H9 (cell line): ENCODE results near the gene MYO18B. TPM values are rescaled to one million over a fixed set of nuclear protein-coding genes. Genes with fewer than 3 reads are reported as not detected.
A peak's percentile ranks its signal among the peaks of the same experiment; 100 is the strongest.

Experiments used
- DNase-seq: peaks from one replicate; pipeline ENCODE4 v3.0.0-alpha.2; 2017
- H2AFZ ChIP-seq: one replicate; pipeline ENCODE4 v1.6.1; 2013; ENCODE audit warnings: mild to moderate bottlenecking, low read length, control low read depth, moderate library complexity
- H2AK5ac ChIP-seq: 2 replicates; pipeline ENCODE4 v1.6.1; 2013; ENCODE audit warnings: low read length, control low read depth, mixed read lengths; ENCODE audit not compliant: insufficient read length
- H2BK120ac ChIP-seq: one replicate; pipeline ENCODE4 v1.6.1; 2013; ENCODE audit warnings: low read depth, mild to moderate bottlenecking, low read length, control low read depth, inconsistent platforms; ENCODE audit not compliant: poor library complexity, severe bottlenecking
- H2BK12ac ChIP-seq: 2 replicates; pipeline ENCODE4 v1.6.1; 2013; ENCODE audit warnings: low read length, control low read depth, mixed read lengths, low read depth; ENCODE audit not compliant: insufficient read length
- H2BK15ac ChIP-seq: 2 replicates; pipeline ENCODE4 v1.6.1; 2013; ENCODE audit warnings: low read depth, low read length, control low read depth
- H2BK20ac ChIP-seq: one replicate; pipeline ENCODE4 v1.6.1; 2013; ENCODE audit warnings: low read depth, mild to moderate bottlenecking, low read length, control low read depth, inconsistent platforms; ENCODE audit not compliant: poor library complexity, severe bottlenecking
- H2BK5ac ChIP-seq: 2 replicates; pipeline ENCODE4 v1.6.1; 2013; ENCODE audit warnings: low read length, control low read depth, mixed read lengths; ENCODE audit not compliant: insufficient read length
- H3K14ac ChIP-seq: 2 replicates; pipeline ENCODE4 v1.6.1; 2013; ENCODE audit warnings: low read length, control low read depth; ENCODE audit not compliant: insufficient read depth
- H3K18ac ChIP-seq: 2 replicates; pipeline ENCODE4 v1.6.1; 2013; ENCODE audit warnings: low read depth, mild to moderate bottlenecking, mixed read lengths, low read length, control low read depth; ENCODE audit not compliant: insufficient read length
- H3K23ac ChIP-seq: 2 replicates; pipeline ENCODE4 v1.6.1; 2013; ENCODE audit warnings: low read length, control low read depth, mixed read lengths, low read depth; ENCODE audit not compliant: insufficient read length
- H3K23me2 ChIP-seq: 2 replicates; pipeline ENCODE4 v1.6.1; 2013; ENCODE audit warnings: low read depth, mild to moderate bottlenecking, mixed read lengths, low read length, control low read depth; ENCODE audit not compliant: insufficient read length, poor library complexity, severe bottlenecking
- H3K27ac ChIP-seq: 2 replicates; pipeline ENCODE4 v1.5.1; 2013; ENCODE audit warnings: low read length, control low read depth, mixed read lengths, low read depth; ENCODE audit not compliant: insufficient read length
- H3K27me3 ChIP-seq: 2 replicates; pipeline ENCODE4 v1.6.1; 2013; ENCODE audit warnings: low read length, control low read depth, inconsistent platforms; ENCODE audit not compliant: insufficient read depth
- H3K4ac ChIP-seq: 2 replicates; pipeline ENCODE4 v1.6.1; 2013; ENCODE audit warnings: low read depth, mild to moderate bottlenecking, control low read depth, inconsistent platforms, low read length, moderate library complexity
- H3K4me1 ChIP-seq: 2 replicates; pipeline ENCODE4 v1.6.1; 2013; ENCODE audit warnings: low read length, control low read depth, inconsistent platforms; ENCODE audit not compliant: insufficient read depth
- H3K4me2 ChIP-seq: 2 replicates; pipeline ENCODE4 v1.6.1; 2013; ENCODE audit warnings: low read length, control low read depth, mixed read lengths; ENCODE audit not compliant: insufficient read length, insufficient read depth
- H3K56ac ChIP-seq: 2 replicates; pipeline ENCODE4 v1.6.1; 2013; ENCODE audit warnings: low read depth, mild to moderate bottlenecking, mixed read lengths, low read length, control low read depth; ENCODE audit not compliant: insufficient read length
- H3K79me1 ChIP-seq: 2 replicates; pipeline ENCODE4 v1.6.1; 2013; ENCODE audit warnings: low read depth, mild to moderate bottlenecking, moderate library complexity, low read length, control low read depth, inconsistent platforms; ENCODE audit not compliant: insufficient read depth, poor library complexity, severe bottlenecking
- H3K79me2 ChIP-seq: 2 replicates; pipeline ENCODE4 v1.6.1; 2013; ENCODE audit warnings: low read length, control low read depth, inconsistent platforms; ENCODE audit not compliant: insufficient read depth
- H3K9ac ChIP-seq: 2 replicates; pipeline ENCODE4 v1.6.1; 2013; ENCODE audit warnings: low read length, control low read depth, mixed read lengths; ENCODE audit not compliant: insufficient read length; ENCODE audit errors: extremely low read depth
- H3K9me3 ChIP-seq: one replicate; pipeline ENCODE4 v1.6.1; 2013; ENCODE audit warnings: low read depth, low read length, inconsistent platforms; ENCODE audit not compliant: control insufficient read depth
- H3T11ph ChIP-seq: one replicate; pipeline ENCODE4 v1.6.1; 2013; ENCODE audit warnings: mild to moderate bottlenecking, low read length, control low read depth, inconsistent platforms
- H4K20me1 ChIP-seq: one replicate; pipeline ENCODE4 v1.6.1; 2013; ENCODE audit not compliant: control insufficient read depth, insufficient read length, insufficient read depth
- H4K5ac ChIP-seq: 2 replicates; pipeline ENCODE4 v1.6.1; 2013; ENCODE audit warnings: low read depth, mild to moderate bottlenecking, mixed read lengths, low read length, control low read depth; ENCODE audit not compliant: insufficient read length
- H4K8ac ChIP-seq: replicated peaks from 2 replicates; pipeline ENCODE4 v1.6.1; 2013; ENCODE audit warnings: low read length, control low read depth, mixed read lengths, low read depth; ENCODE audit not compliant: insufficient read length
- H4K91ac ChIP-seq: 2 replicates; pipeline ENCODE4 v1.6.1; 2013; ENCODE audit warnings: low read depth, mild to moderate bottlenecking, moderate library complexity, mixed read lengths, low read length, control low read depth; ENCODE audit not compliant: insufficient read length
- H3K27ac Mint-ChIP-seq, 3 experiments: 2 replicates in 2 of 3; 3 replicates in 1 of 3; pipeline ENCODE4 v1.8.0; 2020 to 2021; ENCODE audit warnings: mixed read lengths in 3 of 3, mild to moderate bottlenecking in 1 of 3, moderate library complexity in 1 of 3
- H3K27me3 Mint-ChIP-seq: 2 replicates; pipeline ENCODE4 v1.8.0; 2021; ENCODE audit warnings: low read depth, mild to moderate bottlenecking, moderate library complexity, mixed read lengths
- H3K36me3 Mint-ChIP-seq, 3 experiments: 2 replicates in 2 of 3; 3 replicates in 1 of 3; pipeline ENCODE4 v1.8.0; 2020 to 2021; ENCODE audit warnings: low read depth in 3 of 3, mixed read lengths in 3 of 3; ENCODE audit not compliant: insufficient read depth in 1 of 3
- H3K4me1 Mint-ChIP-seq, 2 experiments: 2 replicates each; pipeline ENCODE4 v1.8.0; 2020; ENCODE audit warnings: mixed read lengths in 2 of 2
- H3K4me3 Mint-ChIP-seq, 2 experiments: 2 replicates in 1 of 2; 3 replicates in 1 of 2; pipeline ENCODE4 v1.8.0; 2020 to 2021; ENCODE audit warnings: mild to moderate bottlenecking in 2 of 2, mixed read lengths in 2 of 2, moderate library complexity in 1 of 2
- H3K9me3 Mint-ChIP-seq, 2 experiments: 2 replicates in 1 of 2; 3 replicates in 1 of 2; pipeline ENCODE4 v1.8.0; 2020; ENCODE audit warnings: mild to moderate bottlenecking in 2 of 2, mixed read lengths in 2 of 2, moderate library complexity in 1 of 2
- CTCF ChIP-seq: fragments of 200-600 bp; sonication (generic); conservative IDR thresholded peaks from 3 replicates; pipeline ENCODE4 v1.8.0; 2021; ENCODE audit warnings: antibody characterized with exemption, mild to moderate bottlenecking
- WGBS: extraction: QIAGEN DNeasy Blood & Tissue Kit; methylation state at CpG from one replicate; pipeline ENCODE4 v1.1.7; 2013; ENCODE audit warnings: missing lambda C conversion rate, low lambda C conversion rate, mixed read lengths; ENCODE audit not compliant: insufficient read length; ENCODE audit errors: extremely low coverage; 5-methylcytosine and 5-hydroxymethylcytosine counted together
- total RNA-seq: library from RNA; stranded (reverse); gene quantifications from 2 replicates; pipeline ENCODE4 v1.2.1, GENCODE V29; 2021

Gene MYO18B
- total RNA-seq, 1 experiment from 2014 or later = 0.46 TPM

- Histone ChIP-seq H2BK5ac (no peak overlapping the region), H3K79me2 (no peaks in the 10 kb centered on the region), H2AFZ (no peak overlapping the region), H3K56ac (no peak overlapping the region), H3K27me3 (peaks cover 4% of the 10 kb centered on the region; the same call in 1 of the 2 replicates), H2BK15ac (no peak overlapping the region), H3K23ac (no peak overlapping the region), H3K79me1 (no peaks in the 10 kb centered on the region), H3K4me1 (peaks cover 34% of the 10 kb centered on the region), H2BK20ac (no peak overlapping the region), H3K4me2 (no peak overlapping the region), H3K14ac (no peak overlapping the region), H4K91ac (no peak overlapping the region), H3K23me2 (no peaks in the 10 kb centered on the region), H4K20me1 (no peaks in the 10 kb centered on the region), H3K9me3 (no peaks in the 10 kb centered on the region), H2BK12ac (no peak overlapping the region), H2BK120ac (no peak overlapping the region), H3K27ac (no peak overlapping the region), H4K8ac (no peak overlapping the region), H3K9ac (no peak overlapping the region), H3K4ac (no peak overlapping the region), H4K5ac (no peak overlapping the region), H3K18ac (no peak overlapping the region), H2AK5ac (no peak overlapping the region), H3T11ph (no peak overlapping the region)
- no CpG with 5 or more reads among the region's 8 CpGs for WGBS
- Mint-ChIP-seq H3K4me1 (peaks cover 58 to 59% of the 10 kb centered on the region in 2 experiments), H3K4me3 (peak overlapping the region in 1 of 2 experiments; percentile 9; a peak in 1 of 5 replicates), H3K27ac (no peak overlapping the region; a peak in 1 of 7 replicates), H3K36me3 (no peaks in the 10 kb centered on the region), H3K9me3 (peaks cover 2 to 4% of the 10 kb centered on the region in 2 experiments; a peak in 1 of 5 replicates), H3K27me3 (peaks cover 24% of the 10 kb centered on the region)
- DNase-seq = no peak
- no peak for TF ChIP-seq CTCF
These were observed 181.9 kb downstream of the MYO18B start for GRCh38 chr22:25923914-25924313.
